Measurements from ENCODE around the gene POU2F3.

Gene POU2F3

GRCh38 chr11:120239713-120240640, at the start of gene POU2F3:
Gene POU2F3, plus strand, starts transcription at chr11:120240140. Its CDS starts 204 bp downstream, at chr11:120240344.
- DNase-seq (ENCODE audit: low spot score) = no peak

GRCh38 chr11:120191058-120191457, 48.9 kb upstream of the POU2F3 start:
- no peak for DNase-seq (ENCODE audit: low spot score)

- no peak for DNase-seq (ENCODE audit: low spot score)
These were observed 46.9 kb upstream of the POU2F3 start for GRCh38 chr11:120192831-120193625.

- DNase-seq (ENCODE audit: low spot score) = no peak
These were observed 45.8 kb upstream of the POU2F3 start for GRCh38 chr11:120194166-120194565.

- DNase-seq (ENCODE audit: low spot score) = no peak
These were observed 44.2 kb upstream of the POU2F3 start for GRCh38 chr11:120195601-120196320.

GRCh38 chr11:120196826-120197225, 43.1 kb upstream of the POU2F3 start:
- DNase-seq (ENCODE audit: low spot score) = no peak

- no peak for DNase-seq (ENCODE audit: low spot score)
These were observed 42.6 kb upstream of the POU2F3 start for GRCh38 chr11:120197251-120197891.

- DNase-seq (ENCODE audit: low spot score) = no peak
These were observed 42.0 kb upstream of the POU2F3 start for GRCh38 chr11:120197977-120198376.

- no peak for DNase-seq (ENCODE audit: low spot score)
These were observed 41.5 kb upstream of the POU2F3 start for GRCh38 chr11:120198403-120198786.

GRCh38 chr11:120198787-120199469, 41.0 kb upstream of the POU2F3 start:
- no peak for DNase-seq (ENCODE audit: low spot score)

GRCh38 chr11:120199613-120200012, 40.3 kb upstream of the POU2F3 start:
- DNase-seq (ENCODE audit: low spot score) = no peak

- no peak for DNase-seq (ENCODE audit: low spot score)
These were observed 39.3 kb upstream of the POU2F3 start for GRCh38 chr11:120200677-120201076.

GRCh38 chr11:120201653-120202052, 38.3 kb upstream of the POU2F3 start:
- no peak for DNase-seq (ENCODE audit: low spot score)

GRCh38 chr11:120203626-120204025, 36.3 kb upstream of the POU2F3 start:
- no peak for DNase-seq (ENCODE audit: low spot score)

GRCh38 chr11:120205596-120206161, 34.3 kb upstream of the POU2F3 start:
- peak; percentile 83 for DNase-seq (ENCODE audit: low spot score)

GRCh38 chr11:120207512-120207911, 32.4 kb upstream of the POU2F3 start:
- DNase-seq (ENCODE audit: low spot score) = no peak

GRCh38 chr11:120208001-120208441, 31.9 kb upstream of the POU2F3 start:
- DNase-seq (ENCODE audit: low spot score) = no peak

GRCh38 chr11:120208777-120209176, 31.2 kb upstream of the POU2F3 start:
- DNase-seq (ENCODE audit: low spot score) = peak; percentile 69

- no peak for DNase-seq (ENCODE audit: low spot score)
These were observed 30.0 kb upstream of the POU2F3 start for GRCh38 chr11:120209746-120210625.
